ENCODE measurements around the gene NIPA2. TPM values are rescaled to one million over a fixed set of nuclear protein-coding genes. Genes with fewer than 3 reads are reported as not detected.

The NIPA2 gene
- total and polyA plus RNA-seq, 4 donors, result 11.7 to 31.6 (median 20.9) TPM

GRCh38 chr15:22891426-22892210, 53.2 kb downstream of the NIPA2 start:
- TF ChIP-seq, protein P1, sequence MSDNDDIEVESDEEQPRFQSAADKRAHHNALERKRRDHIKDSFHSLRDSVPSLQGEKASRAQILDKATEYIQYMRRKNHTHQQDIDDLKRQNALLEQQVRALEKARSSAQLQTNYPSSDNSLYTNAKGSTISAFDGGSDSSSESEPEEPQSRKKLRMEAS (IDR thresholded peaks at IDR 0.05), result no peak
- TF ChIP-seq FOXA2 (IDR thresholded peaks at IDR 0.05) (no peak), RXRA (IDR thresholded peaks at IDR 0.05) (no peak), HNF4G (IDR thresholded peaks at IDR 0.05) (no peak)
- Histone ChIP-seq H3K4me1 (ENCODE audit: control insufficient read depth in 4 of 4, insufficient read depth in 4 of 4, low read length in 3 of 4) (no peaks in the 10 kb centered on the region), H3K9me3 (ENCODE audit: control insufficient read depth in 4 of 4, low read length in 3 of 4) (no peaks in the 10 kb centered on the region), H3K36me3 (ENCODE audit: control insufficient read depth in 4 of 4, insufficient read depth in 3 of 4, low read depth in 1 of 4, low read length in 3 of 4) (peaks cover 5 to 48% (median 21%) of the 10 kb centered on the region in 4 donors), H3K9ac (ENCODE audit: low read depth in 1 of 2, low read length in 2 of 2) (no peak overlapping the region), H3K27ac (ENCODE audit: low read depth in 1 of 2, low read length in 2 of 2) (no peak overlapping the region), H3K4me3 (ENCODE audit: low read depth in 1 of 3, low read length in 3 of 3) (no peak overlapping the region), H3K27me3 (ENCODE audit: control insufficient read depth in 4 of 4, insufficient read depth in 4 of 4, low read length in 3 of 4) (no peaks in the 10 kb centered on the region)
- DNase-seq (ENCODE audit: low spot score), result no peak
- 94% methylated on average over 33 of the region's 33 CpGs for WGBS

- 87% methylated on average over 9 of the region's 9 CpGs for WGBS
- TF ChIP-seq HNF4G (IDR thresholded peaks at IDR 0.05), result no peak
- TF ChIP-seq, protein P1 (IDR thresholded peaks at IDR 0.05), result no peak
- no peak for TF ChIP-seq FOXA2 (IDR thresholded peaks at IDR 0.05)
- TF ChIP-seq, protein P2, sequence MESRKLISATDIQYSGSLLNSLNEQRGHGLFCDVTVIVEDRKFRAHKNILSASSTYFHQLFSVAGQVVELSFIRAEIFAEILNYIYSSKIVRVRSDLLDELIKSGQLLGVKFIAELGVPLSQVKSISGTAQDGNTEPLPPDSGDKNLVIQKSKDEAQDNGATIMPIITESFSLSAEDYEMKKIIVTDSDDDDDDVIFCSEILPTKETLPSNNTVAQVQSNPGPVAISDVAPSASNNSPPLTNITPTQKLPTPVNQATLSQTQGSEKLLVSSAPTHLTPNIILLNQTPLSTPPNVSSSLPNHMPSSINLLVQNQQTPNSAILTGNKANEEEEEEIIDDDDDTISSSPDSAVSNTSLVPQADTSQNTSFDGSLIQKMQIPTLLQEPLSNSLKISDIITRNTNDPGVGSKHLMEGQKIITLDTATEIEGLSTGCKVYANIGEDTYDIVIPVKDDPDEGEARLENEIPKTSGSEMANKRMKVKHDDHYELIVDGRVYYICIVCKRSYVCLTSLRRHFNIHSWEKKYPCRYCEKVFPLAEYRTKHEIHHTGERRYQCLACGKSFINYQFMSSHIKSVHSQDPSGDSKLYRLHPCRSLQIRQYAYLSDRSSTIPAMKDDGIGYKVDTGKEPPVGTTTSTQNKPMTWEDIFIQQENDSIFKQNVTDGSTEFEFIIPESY (IDR thresholded peaks at IDR 0.05), result no peak
- TF ChIP-seq ATF3 (IDR thresholded peaks at IDR 0.05), result no peak
- DNase-seq (ENCODE audit: low spot score), result no peak
- Histone ChIP-seq H3K9me3 (ENCODE audit: control insufficient read depth in 4 of 4, low read length in 3 of 4) (no peaks in the 10 kb centered on the region), H3K27me3 (ENCODE audit: control insufficient read depth in 4 of 4, insufficient read depth in 4 of 4, low read length in 3 of 4) (no peaks in the 10 kb centered on the region), H3K4me1 (ENCODE audit: control insufficient read depth in 4 of 4, insufficient read depth in 4 of 4, low read length in 3 of 4) (no peaks in the 10 kb centered on the region), H3K4me3 (ENCODE audit: low read depth in 1 of 3, low read length in 3 of 3) (no peak overlapping the region), H3K9ac (ENCODE audit: low read depth in 1 of 2, low read length in 2 of 2) (no peak overlapping the region), H3K36me3 (ENCODE audit: control insufficient read depth in 4 of 4, insufficient read depth in 3 of 4, low read depth in 1 of 4, low read length in 3 of 4) (peaks cover 5 to 47% (median 21%) of the 10 kb centered on the region in 4 donors), H3K27ac (ENCODE audit: low read depth in 1 of 2, low read length in 2 of 2) (no peak overlapping the region)
Observed at GRCh38 chr15:22892333-22892732, 53.9 kb downstream of the NIPA2 start.

- H3K9me3 ChIP-seq (ENCODE audit: control insufficient read depth in 4 of 4, low read length in 3 of 4), result no peaks in the 10 kb centered on the region
- H3K9ac ChIP-seq (ENCODE audit: low read depth in 1 of 2, low read length in 2 of 2), result no peak overlapping the region
- WGBS, result 93% methylated on average over 17 of the region's 17 CpGs
- DNase-seq (ENCODE audit: low spot score), result no peak
- no peak for TF ChIP-seq RXRA (IDR thresholded peaks at IDR 0.05)
- no peak for TF ChIP-seq YY1 (IDR thresholded peaks at IDR 0.05)
- TF ChIP-seq JUND (IDR thresholded peaks at IDR 0.05), result no peak
- TF ChIP-seq, protein P3, sequence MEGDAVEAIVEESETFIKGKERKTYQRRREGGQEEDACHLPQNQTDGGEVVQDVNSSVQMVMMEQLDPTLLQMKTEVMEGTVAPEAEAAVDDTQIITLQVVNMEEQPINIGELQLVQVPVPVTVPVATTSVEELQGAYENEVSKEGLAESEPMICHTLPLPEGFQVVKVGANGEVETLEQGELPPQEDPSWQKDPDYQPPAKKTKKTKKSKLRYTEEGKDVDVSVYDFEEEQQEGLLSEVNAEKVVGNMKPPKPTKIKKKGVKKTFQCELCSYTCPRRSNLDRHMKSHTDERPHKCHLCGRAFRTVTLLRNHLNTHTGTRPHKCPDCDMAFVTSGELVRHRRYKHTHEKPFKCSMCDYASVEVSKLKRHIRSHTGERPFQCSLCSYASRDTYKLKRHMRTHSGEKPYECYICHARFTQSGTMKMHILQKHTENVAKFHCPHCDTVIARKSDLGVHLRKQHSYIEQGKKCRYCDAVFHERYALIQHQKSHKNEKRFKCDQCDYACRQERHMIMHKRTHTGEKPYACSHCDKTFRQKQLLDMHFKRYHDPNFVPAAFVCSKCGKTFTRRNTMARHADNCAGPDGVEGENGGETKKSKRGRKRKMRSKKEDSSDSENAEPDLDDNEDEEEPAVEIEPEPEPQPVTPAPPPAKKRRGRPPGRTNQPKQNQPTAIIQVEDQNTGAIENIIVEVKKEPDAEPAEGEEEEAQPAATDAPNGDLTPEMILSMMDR (IDR thresholded peaks at IDR 0.05; ENCODE audit: low read depth, low read length, missing input control), result no peak
- no peaks in the 10 kb centered on the region for H3K27me3 ChIP-seq (ENCODE audit: control insufficient read depth in 4 of 4, insufficient read depth in 4 of 4, low read length in 3 of 4)
- H3K27ac ChIP-seq (ENCODE audit: low read depth in 1 of 2, low read length in 2 of 2), result no peak overlapping the region
- no peak overlapping the region for H3K4me3 ChIP-seq (ENCODE audit: low read depth in 1 of 3, low read length in 3 of 3)
- H3K36me3 ChIP-seq (ENCODE audit: control insufficient read depth in 4 of 4, insufficient read depth in 3 of 4, low read depth in 1 of 4, low read length in 3 of 4), result peaks cover 5 to 46% (median 16%) of the 10 kb centered on the region in 4 donors
- H3K4me1 ChIP-seq (ENCODE audit: control insufficient read depth in 4 of 4, insufficient read depth in 4 of 4, low read length in 3 of 4), result no peaks in the 10 kb centered on the region
Observed at GRCh38 chr15:22893081-22893480, 54.6 kb downstream of the NIPA2 start.
